Stimulated activated CD4-positive, alpha-beta T cell treated with anti-CD3 and anti-CD28 coated beads, Interleukin-12 subunit alpha, Interleukin-12 subunit beta, amount 100 ng/mL, for 4 hours (primary cell): ENCODE data around the gene GRAMD1B.

Experiments used
- DNase-seq: peaks from one replicate; pipeline ENCODE4 v3.0.0-alpha.2; 2020

The GRAMD1B gene

DNA sequence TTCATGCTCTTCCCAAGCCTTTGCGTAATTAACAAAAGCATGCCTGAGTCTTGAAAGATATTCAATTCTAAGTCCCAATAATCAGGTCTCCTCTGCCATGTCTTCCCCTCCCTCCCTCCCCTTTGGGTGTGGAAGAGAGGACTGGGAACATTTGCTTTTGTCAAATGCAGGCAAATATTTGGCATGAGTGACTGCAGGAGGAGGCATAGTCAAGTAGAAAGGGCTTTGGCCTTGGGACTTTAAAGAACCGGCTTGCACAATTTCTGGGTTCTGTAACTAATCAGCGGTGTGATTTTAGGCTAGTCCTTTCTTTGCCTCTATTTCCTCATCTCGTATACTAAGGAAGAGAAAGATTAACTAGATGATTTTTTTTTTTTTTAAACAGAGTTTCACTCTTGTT is 164.9 kb downstream of the GRAMD1B start:
- DNase-seq, result no peak

DNA sequence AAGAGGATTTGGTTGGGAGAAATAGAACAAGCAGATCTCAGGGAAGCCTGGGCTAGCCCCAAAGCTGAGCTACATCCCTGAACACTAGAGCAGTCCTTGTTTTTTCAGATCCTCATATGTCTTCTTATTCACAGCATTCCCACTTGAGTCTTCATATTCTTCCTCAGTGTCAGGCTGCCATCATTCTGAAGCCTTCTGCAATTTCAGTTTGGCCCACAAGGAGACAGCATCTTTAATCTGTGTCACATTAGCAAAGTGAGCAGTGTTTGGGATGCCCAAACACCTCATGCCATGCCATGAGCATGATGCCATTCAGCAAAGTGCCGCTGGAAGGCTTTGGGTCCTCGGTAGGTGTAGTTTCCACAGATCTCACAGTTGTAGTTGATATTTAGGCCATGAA is 167.8 kb downstream of the GRAMD1B start:
- no peak for DNase-seq

DNA sequence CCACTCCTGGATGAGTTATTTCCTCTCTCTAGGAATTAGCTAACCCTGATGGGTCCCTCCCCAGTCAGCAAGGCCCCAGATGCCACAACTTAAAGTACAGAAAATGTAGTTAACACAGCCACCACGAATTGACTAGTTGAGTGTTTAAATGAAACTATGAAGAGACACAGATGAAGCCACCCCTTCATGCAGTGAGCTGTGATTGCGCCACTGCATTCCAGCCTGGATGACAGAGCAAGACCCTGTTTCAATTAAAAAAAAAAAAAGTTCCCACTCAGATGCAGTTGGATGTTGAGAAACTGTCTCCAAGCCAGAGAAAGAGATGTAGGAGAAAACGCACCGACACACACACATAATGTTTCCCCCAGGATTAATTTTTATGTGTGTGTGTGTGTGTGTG is 171.1 kb downstream of the GRAMD1B start:
- DNase-seq, result no peak

DNA sequence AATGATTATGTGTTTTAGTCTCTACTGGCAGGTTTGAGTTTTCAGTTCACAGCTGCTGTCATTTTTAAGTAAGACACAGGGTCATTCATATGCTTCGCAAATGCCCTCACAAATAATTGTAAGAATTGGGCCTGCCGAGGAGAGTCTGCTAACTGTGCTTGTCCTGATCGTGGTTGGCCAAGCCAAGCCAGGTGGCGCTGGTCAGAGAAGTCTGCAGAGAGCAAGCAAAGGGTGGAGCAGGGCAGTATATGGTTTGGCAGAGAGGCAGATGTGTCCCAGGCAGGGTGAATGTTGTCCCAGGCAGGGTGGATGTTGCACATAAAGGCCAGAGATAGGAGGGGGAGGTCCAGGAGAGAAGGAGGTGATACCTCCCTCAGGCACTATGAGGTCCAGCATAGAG is 171.7 kb downstream of the GRAMD1B start:
- no peak for DNase-seq

DNA sequence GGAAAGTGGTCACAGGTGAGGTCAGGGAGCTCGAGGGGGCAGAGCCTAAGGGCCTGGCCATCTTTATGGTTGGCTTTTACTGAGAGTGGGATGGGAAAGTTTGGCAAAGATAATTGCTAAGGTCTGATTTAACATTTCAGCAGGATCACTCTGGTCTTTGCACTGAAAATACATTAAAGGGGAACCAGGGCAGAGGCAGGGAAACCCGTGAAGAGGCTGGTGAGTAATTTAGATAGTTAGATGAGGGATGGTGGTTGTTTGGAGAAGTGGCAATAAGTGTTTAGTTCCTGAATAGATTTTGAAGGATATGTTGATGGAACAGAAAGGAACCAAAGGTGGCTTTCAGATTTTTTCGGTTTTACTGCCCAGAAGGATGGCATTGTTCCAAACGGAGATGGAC is 173.6 kb downstream of the GRAMD1B start:
- DNase-seq, result no peak

DNA sequence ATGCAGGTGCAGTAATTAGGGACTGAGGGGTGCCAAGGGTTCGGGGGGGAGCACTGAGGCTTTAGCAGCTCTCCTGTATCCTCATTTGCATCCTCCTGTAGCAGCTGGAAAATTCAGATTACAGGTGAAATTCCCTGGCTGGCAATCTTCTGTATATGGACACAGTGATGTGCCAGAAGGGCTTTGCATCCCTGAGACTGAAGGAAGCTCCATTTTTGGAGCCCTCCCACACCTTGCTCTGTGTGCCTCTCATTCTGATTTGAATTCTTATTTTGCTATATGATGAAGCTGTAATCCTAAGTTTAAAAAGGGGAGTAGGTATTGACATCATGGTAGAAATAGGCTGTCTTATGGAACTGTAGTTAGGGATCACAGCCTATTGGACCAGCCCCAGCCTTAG is 177.7 kb downstream of the GRAMD1B start:
- no peak for DNase-seq

DNA sequence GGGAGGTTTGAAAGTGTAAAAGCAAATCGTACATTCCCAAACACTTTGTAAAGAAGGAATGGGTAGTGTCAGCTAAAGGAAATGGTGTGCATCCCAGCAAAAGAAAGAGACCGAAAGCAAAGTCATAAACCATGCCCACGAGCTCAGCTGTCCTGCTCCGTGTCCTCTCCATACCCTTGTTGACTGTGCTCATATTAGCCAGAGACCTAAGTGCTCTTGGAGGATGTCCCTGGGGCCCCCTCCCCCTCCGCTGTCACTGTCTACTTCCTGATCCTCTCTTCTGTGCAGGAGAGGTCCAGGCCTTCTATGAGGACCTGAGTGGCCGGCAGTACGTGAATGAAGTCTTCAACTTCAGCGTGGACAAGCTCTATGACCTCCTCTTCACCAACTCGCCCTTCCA is 178.3 kb downstream of the GRAMD1B start:
- DNase-seq, result no peak

DNA sequence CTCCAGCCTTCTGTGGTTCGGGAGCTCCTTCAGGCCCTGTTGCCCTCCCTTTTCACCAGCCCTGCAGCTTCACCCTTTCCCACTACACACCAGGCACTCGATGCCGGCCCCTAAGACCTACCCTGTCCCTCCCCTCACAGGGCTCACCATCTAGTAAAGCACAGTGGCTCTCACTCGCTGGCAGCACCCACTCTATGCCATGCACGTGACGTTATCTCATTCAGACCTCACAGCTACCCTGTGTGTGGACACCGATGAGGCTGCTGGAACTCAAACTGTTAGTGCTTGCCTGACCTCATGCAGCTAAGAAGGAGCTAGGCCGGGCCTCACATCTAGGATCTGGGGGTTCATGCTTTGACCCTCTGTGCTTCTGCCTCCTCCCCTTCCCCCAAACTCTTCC is 178.9 kb downstream of the GRAMD1B start:
- no peak for DNase-seq

DNA sequence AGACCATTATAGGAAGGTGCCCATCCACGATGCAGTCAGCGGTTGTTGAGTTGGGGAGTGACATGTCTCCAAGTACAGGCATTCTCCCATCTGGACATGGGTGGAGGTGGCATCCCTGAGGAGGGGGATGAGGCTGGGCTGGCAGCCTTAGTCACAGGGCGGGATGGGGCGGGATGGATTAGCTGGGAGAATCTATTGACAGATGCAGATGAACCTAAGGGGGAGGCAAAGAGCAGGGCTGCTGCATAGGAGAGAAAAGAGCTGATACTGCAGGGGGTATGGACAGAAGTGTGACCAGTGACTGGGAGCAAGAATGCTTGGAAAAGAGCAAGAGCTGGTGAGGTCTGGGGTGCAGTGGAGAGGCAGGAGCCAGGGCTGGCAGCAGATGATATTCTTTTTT is 181.6 kb downstream of the GRAMD1B start:
- DNase-seq, result no peak

DNA sequence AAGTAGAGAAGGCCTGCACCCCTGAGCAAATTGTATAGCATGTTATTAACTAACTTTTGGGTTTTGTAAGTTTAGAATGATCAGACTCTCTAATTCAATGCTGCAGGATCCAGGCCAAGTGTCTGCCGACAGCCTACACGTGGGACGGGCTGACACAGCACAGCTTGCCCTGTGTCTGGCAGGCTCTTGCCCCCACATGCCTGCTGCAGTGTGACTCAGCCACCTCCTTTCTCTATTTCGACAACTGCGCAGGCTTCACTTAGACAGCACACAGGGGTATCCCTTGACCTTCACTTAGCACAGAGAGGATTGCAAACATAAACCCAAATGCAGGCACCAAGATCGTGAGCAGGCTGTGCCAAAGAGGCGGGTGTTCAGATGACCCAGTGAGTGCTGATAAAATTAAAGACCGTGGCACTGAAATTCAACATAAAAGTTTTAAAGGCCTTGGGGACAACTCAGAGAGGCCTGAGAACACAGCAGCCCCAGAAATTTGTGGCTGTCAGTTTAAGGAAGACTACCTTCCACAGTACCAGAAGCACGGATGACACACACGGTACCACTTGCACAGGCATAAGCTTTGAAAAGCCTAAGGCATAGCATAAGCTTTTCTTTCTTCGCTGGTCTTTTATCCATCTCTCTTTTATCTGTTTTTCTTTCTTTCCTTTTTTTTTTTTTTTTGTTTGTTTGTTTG is 186.6 kb downstream of the GRAMD1B start:
- DNase-seq, result no peak

DNA sequence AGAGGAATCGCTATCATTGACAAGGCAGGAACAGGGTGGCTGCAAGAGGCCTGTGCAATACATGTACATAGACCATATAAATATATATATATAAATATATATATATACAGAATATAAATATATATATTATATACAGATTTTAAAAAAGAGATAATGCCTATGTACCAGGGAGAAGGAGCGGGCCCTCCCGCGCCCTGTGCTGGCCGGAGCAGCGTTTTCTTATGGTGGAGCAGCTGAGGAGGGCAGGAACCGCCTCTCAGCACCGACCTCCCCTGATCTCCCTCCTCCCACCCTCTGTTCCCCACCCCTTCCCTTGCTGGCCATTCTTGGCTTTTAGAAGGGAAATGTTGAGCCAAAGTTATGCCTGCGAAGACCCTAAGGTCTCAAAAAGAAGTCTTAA is 192.5 kb downstream of the GRAMD1B start:
- DNase-seq, result no peak

DNA sequence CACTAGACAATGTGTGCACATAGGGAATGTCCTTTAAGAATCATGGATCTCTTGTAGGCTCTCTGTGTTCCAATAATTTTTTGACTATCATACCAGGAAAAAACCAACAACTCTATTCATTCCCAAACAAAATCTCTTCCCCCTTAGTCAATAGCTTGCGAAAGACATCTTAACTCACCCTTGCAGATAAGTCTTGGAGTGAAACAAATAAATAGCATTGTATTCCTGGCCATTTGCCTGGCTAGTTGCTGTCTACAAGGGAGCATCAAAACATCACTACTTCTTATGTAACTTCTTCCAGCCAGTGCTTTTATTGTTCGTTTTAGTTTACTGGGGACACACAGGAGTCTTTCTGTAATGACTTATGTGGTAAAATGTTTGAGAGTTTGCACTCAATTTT is 194.9 kb downstream of the GRAMD1B start:
- DNase-seq, result no peak

DNA sequence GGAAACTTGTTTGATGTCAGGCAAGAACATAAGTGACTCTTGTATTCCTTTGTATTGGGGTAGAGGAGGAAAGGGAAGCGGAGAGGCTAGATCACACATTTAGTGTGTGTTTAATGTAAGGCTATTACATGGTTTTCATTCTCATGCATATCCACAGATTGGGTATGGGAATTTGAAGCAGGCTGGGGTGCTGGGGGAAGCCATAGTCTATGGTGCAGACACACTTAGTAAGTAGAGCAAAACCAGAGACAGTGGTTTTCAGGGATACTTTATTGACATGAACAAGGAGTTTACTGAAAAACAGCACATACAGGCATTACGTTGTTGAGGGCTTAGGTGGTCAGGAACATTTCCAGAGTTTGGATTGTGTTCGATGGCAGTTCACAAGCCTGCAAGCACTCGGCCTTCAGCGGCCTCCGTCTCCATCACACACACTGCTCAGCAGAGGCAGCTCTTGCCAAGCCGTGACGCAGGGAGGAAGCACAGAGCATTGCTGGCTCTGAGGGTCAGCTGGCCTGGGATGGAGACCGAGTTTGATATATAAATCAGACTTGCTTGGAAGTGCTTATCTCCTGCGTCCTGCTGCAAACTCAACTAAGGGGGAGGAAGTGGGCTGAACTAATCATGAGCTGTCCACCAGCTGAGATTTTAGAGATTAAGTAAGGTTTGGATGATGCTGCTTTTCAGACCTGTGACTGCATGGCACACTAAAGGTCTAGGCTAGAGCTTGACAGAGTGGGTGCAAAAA is 199.0 kb downstream of the GRAMD1B start:
- no peak for DNase-seq

DNA sequence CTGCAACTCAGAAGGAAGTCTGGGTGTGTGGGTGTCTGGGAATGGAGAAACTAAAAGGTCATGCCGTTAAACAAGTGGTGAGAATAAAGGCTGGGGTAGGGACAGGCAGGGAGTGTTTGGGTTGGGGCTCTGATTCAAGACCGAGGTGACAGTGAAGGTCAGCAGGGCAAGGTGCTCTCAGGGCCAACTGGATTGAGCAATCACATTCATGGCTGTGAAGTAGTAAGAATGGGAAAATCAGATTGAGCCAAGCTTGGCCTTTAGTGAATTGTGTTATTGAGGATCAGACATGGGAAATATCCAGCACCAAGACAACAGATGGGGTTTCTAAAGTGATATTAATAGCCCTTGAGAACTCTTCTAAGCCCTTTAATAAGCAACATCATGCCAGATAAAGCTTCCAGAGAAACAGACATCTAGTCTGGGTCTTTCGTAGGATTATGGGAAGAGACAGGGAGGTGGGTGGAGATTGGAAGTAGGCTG is 200.1 kb downstream of the GRAMD1B start:
- no peak for DNase-seq

DNA sequence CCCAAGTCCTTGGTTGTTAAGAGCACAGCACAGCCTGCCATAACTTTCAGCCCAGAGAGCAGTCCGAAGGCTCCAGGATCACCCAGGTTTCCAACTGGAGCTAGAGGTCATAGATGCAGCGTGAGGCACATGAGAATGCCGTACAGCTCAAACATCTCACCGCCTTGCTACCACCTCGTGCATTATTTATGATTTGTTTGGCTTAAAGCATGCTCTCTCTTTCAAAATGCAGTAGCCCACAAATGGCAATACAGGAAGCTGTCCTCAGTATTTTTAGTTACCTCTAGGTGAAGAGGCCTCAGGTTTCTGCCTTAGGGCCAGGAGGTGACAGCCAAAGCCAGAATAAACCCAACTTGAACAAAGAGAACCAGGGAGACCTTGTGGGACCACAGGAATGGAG is 210.0 kb downstream of the GRAMD1B start:
- no peak for DNase-seq

DNA sequence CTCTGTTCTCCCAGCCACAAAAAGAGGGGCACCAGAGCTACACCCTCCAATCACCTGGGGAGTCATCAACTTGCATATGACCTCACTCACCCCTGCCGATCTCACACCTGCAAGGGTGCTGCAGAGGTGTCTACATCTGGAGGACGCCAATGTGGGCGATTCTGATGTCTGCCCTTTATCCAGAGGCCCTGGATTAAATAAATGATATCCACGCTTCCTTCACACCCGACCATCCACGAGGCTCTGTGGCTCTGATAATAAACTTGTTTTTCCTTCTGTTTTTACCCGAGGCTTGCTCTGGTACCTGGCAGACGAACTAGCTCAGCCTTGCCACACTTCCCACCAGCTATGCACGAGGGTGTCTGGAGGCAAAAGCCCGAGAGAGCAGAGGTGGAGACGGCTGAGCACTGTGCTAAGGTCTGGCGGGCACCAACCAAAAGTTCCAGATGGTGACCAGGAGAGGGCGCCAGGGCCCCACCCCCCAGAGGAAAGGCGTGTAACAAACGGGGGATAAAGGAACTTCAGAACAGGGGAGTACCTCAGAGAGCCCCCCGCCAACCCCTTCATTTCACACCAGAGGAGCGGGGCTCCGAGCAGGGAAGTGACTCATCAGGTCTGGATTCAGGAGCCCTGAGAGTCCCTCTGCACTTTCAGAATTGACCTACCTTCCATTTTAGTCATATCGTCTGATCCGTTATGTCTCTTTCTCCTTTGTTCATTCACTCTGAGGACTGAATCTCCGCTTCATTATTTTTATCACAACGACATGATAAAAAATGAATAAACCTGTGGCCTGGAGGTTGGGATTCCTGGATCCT is 210.8 kb downstream of the GRAMD1B start:
- DNase-seq, result peak; percentile 44

DNA sequence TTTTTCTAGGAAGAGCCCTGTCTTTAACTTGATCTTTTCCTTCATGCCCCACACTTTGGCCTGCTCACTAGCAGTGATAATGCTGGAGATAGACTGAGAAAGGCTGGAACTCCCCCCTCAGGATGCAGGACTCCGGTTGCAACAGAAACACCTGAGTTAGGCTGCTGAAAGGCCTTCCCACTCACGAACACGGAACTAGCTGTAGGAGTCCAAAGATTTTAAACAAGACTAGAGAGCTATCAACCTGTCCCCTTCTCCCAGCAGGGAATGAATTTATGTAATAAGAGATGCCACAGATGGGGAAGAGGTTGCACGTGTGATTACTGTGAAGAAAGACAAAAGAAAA is 211.4 kb downstream of the GRAMD1B start:
- no peak for DNase-seq

DNA sequence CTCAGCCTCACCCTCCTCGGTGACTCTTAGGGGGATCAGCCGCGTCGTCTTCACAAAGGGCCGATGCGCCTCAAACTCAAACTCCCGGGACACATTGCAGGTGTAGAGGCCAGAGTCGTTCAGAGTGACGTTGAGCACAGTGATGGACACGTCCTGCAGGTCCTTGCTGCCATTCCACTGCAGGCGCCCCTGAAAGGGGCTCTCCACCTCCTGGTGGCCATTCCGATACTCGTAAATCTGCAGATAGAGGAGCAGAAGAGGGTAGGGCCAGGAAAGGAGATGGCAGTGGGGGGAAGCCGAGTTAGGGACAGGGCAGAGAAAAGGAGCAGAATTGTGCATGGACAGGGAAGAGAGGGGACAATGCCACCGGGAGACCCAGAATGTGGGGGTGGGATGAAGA is 212.4 kb downstream of the GRAMD1B start:
- no peak for DNase-seq

DNA sequence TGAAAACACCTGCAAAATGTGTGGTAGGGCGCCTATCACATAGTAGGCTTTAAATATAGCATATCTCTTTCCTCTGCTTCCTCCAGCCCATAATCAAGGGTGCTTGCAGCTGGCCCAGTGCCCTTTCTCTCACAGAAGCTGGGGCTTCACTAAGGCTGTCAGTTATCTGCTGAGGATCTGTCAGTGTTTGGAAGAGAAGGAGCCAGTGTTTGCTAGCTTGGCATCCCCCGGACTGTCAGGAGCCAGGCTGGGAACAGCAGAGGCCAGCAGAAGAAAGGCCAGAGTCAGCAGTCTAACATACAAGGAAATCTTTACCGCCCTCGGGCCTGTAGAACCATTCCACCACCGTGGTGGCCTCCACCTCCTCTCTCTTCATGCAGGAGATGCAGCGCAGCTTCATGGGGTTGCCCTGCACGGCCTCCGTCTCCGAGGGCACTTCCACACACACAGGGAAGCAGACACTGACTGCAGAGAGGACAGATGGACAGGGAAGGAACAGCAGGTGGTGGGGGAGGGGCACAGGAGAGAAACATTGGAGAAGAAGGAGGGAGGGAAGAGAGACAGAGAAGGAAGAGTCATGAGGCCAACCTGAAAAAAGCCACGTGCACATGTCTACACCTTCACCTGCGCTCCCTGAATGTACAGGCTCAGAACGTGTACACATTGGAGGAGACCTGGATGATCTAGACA is 215.4 kb downstream of the GRAMD1B start:
- no peak for DNase-seq

DNA sequence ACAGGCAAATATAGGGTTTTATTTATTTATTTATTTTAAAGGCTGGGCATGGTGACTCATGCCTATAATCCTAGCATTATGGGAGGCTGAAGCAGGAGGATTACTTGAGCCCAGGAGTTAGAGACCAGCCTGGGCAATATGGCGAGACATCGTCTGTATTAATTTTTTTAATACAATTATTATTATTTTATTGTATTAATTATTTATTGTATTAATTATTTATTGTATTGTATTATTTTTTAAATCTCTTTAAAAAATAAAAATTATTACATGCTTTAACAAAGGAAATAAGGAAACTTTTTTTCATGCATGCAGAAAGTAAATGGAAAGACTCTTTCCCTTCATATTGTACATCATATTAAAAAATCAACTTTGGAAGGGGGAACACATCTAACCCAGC is 220.8 kb downstream of the GRAMD1B start:
- no peak for DNase-seq

DNA sequence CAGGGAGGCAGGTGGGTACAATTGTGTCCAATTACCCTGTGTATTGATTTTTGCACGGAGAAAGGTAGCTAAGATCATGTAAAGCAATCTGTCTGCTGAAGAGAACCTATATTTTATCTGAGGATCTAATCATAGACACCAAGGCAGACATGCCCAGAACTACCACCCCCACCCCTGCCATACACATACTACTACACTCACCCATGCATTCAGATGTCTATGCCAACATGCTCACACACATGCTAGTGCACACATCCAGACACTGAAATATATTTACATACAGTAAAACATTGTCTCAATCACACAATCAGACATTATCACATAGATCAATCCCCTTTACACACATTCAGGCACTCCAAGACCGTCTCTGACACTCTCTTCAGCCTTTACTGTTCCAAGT is 222.5 kb downstream of the GRAMD1B start:
- no peak for DNase-seq

DNA sequence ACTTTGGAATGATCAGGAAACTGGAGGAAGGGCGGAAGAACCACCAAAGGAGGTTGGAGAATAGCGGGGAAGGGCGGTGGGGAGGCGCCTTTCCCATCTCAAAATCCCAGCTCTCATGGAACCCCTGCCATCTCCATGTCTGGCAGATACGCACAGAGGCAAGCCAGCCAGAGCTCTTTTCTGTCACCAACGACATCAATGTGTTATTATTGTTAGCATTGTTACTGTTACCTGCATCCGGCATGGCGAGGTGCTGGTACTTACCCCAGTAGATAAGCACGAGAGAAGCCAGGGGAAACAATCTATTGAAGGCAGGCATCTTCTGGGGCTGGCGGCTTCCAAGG is 223.4 kb downstream of the GRAMD1B start:
- no peak for DNase-seq

DNA sequence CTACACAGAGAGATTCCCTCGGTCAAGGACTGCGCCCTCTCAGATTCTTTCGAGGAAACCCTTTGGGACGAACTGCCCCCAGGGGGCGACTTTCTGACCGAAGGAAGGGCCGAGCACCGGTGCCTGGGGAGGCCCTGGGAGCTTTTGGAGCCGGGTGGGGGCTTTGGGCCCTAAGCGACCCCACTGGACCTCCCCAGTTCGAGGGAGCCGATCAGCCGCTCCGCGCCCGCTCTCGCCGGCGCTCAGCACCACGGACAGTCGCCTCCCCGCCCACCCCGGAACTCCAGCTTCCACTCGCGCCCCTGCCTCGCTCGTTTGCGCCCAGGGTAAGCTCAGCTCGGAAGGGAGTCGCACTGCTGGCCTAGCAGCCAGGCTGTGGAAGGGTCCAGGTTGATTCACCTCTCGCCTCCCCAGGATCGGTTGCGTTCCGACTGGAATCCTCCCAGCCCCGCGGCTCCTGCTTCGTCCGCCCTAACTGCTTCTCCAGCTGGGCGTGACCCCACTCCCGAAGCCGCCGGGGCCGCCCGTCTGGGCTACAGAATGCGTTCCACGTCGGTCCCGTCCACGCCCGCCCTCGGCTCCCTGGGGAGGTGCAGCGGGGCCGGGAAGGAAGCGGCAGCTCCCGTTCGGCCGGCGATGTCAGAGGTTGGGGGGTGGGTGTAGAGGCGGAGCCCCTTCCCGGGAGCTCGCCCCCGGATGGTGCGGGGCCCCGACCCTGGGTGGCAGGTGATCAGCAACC is 223.9 kb downstream of the GRAMD1B start:
- peak; percentile 20 for DNase-seq
